ENCODE measurements around the gene PFN3.
"Not testable (repeated sequence)": the region's sequence is repeated elsewhere in the genome, so short reads cannot be mapped to it uniquely, and the experiment has no call there.

GRCh38 chr5:177360740-177361139, 39.7 kb downstream of the PFN3 start:
- TF ChIP-seq CTCF (IDR thresholded peaks at IDR 0.05; ENCODE audit: low read depth, low read length, poor library complexity, severe bottlenecking); EZH2phosphoT487 (IDR thresholded peaks at IDR 0.05; ENCODE audit: borderline replicate concordance, low read length): not testable (repeated sequence)

Data from DOHH2 (cell line).